ENCODE results near the gene VPS39.

VPS39 gene

GRCh38 chr15:42239528-42240182 lies 31.6 kb upstream of the VPS39 start:
- no peak overlapping the region for H3K4me2 ChIP-seq (ENCODE audit: low read depth, low read length, poor library complexity, severe bottlenecking)
- H4K20me1 ChIP-seq (ENCODE audit: insufficient read depth, low read length, poor library complexity, severe bottlenecking), result no peaks in the 10 kb centered on the region
- H3K4me3 ChIP-seq (ENCODE audit: low read length, poor library complexity, severe bottlenecking), result no peak overlapping the region
- H3K27me3 ChIP-seq (ENCODE audit: insufficient read depth, low read length, poor library complexity, severe bottlenecking), result no peaks in the 10 kb centered on the region
- no peaks in the 10 kb centered on the region for H3K9me2 ChIP-seq (replicated peaks; ENCODE audit: low read depth, low read length)
- H3K9ac ChIP-seq (ENCODE audit: low read depth, low read length, poor library complexity, severe bottlenecking), result no peak overlapping the region
- no peak overlapping the region for H2AFZ ChIP-seq (ENCODE audit: low read length)
- no peaks in the 10 kb centered on the region for H3K9me3 ChIP-seq (ENCODE audit: insufficient read depth, low read depth, low read length)
- H3K79me2 ChIP-seq (ENCODE audit: insufficient read depth, low read length), result no peaks in the 10 kb centered on the region
- no peak for TF ChIP-seq EZH2phosphoT487 (IDR thresholded peaks at IDR 0.05; ENCODE audit: borderline replicate concordance)
- TF ChIP-seq CTCF (conservative IDR thresholded peaks at IDR 0.05; ENCODE audit: low read length), result no peak
- peaks cover 73% of the 10 kb centered on the region for H3K36me3 ChIP-seq (ENCODE audit: insufficient read depth, low read length)
- no peaks in the 10 kb centered on the region for H3F3A ChIP-seq (ENCODE audit: low read depth)
- H3K4me1 ChIP-seq (ENCODE audit: insufficient read depth, low read length, poor library complexity, severe bottlenecking), result no peaks in the 10 kb centered on the region

- Histone ChIP-seq H3F3A (ENCODE audit: low read depth) (no peaks in the 10 kb centered on the region), H2AFZ (ENCODE audit: low read length) (no peak overlapping the region), H3K36me3 (ENCODE audit: insufficient read depth, low read length) (peaks cover 89% of the 10 kb centered on the region), H3K4me2 (ENCODE audit: low read depth, low read length, poor library complexity, severe bottlenecking) (no peak overlapping the region), H3K9me3 (ENCODE audit: insufficient read depth, low read depth, low read length) (no peaks in the 10 kb centered on the region), H3K9me2 (replicated peaks; ENCODE audit: low read depth, low read length) (no peaks in the 10 kb centered on the region), H3K79me2 (ENCODE audit: insufficient read depth, low read length) (no peaks in the 10 kb centered on the region), H3K27me3 (ENCODE audit: insufficient read depth, low read length, poor library complexity, severe bottlenecking) (no peaks in the 10 kb centered on the region), H3K4me3 (ENCODE audit: low read length, poor library complexity, severe bottlenecking) (no peak overlapping the region), H4K20me1 (ENCODE audit: insufficient read depth, low read length, poor library complexity, severe bottlenecking) (no peaks in the 10 kb centered on the region), H3K4me1 (ENCODE audit: insufficient read depth, low read length, poor library complexity, severe bottlenecking) (no peaks in the 10 kb centered on the region), H3K9ac (ENCODE audit: low read depth, low read length, poor library complexity, severe bottlenecking) (no peak overlapping the region)
- no peak for TF ChIP-seq EZH2phosphoT487 (IDR thresholded peaks at IDR 0.05; ENCODE audit: borderline replicate concordance)
- no peak for TF ChIP-seq CTCF (conservative IDR thresholded peaks at IDR 0.05; ENCODE audit: low read length)
Measured at GRCh38 chr15:42233107-42233506, 25.0 kb upstream of the VPS39 start.

- Histone ChIP-seq H2AFZ (ENCODE audit: low read length) (no peak overlapping the region), H3K9ac (ENCODE audit: low read depth, low read length, poor library complexity, severe bottlenecking) (no peak overlapping the region), H3K27me3 (ENCODE audit: insufficient read depth, low read length, poor library complexity, severe bottlenecking) (no peaks in the 10 kb centered on the region), H3F3A (ENCODE audit: low read depth) (no peaks in the 10 kb centered on the region), H3K4me1 (ENCODE audit: insufficient read depth, low read length, poor library complexity, severe bottlenecking) (no peaks in the 10 kb centered on the region), H4K20me1 (ENCODE audit: insufficient read depth, low read length, poor library complexity, severe bottlenecking) (no peaks in the 10 kb centered on the region), H3K9me2 (replicated peaks; ENCODE audit: low read depth, low read length) (no peaks in the 10 kb centered on the region), H3K9me3 (ENCODE audit: insufficient read depth, low read depth, low read length) (no peaks in the 10 kb centered on the region), H3K4me2 (ENCODE audit: low read depth, low read length, poor library complexity, severe bottlenecking) (no peak overlapping the region), H3K79me2 (ENCODE audit: insufficient read depth, low read length) (no peaks in the 10 kb centered on the region), H3K36me3 (ENCODE audit: insufficient read depth, low read length) (peaks cover 89% of the 10 kb centered on the region), H3K4me3 (ENCODE audit: low read length, poor library complexity, severe bottlenecking) (no peak overlapping the region)
- TF ChIP-seq EZH2phosphoT487 (IDR thresholded peaks at IDR 0.05; ENCODE audit: borderline replicate concordance) (no peak), CTCF (conservative IDR thresholded peaks at IDR 0.05; ENCODE audit: low read length) (no peak)
Measured at GRCh38 chr15:42232606-42233005, 24.5 kb upstream of the VPS39 start.

All from Loucy (cell line).